Panc1 (cell line): ENCODE results near the gene BORCS8. TPM values are rescaled to one million over a fixed set of nuclear protein-coding genes. Genes with fewer than 3 reads are reported as not detected.

Experiments used
- ATAC-seq: fragments of 200-7000 bp; cut with Tn5 transposase; 2 replicates; pipeline ENCODE4 v1.9.1; 2020; ENCODE audit warnings: mild to moderate bottlenecking, moderate library complexity
- BruUV-seq: library from RNA; stranded (reverse); fragments of 400-500 nt; replicated peaks from 2 replicates; lab custom pipeline; 2021; lab: Mats Ljungman, UMichigan
- CTCF ChIA-PET: fragments of 300-600 bp; sonication (Branson Sonifier 250); formaldehyde crosslinking; loops from one replicate; lab custom pipeline; 2022; ENCODE audit warnings: antibody characterized with exemption; lab: Charles Lee
- POLR2A ChIA-PET: fragments of 300-600 bp; sonication (Branson Sonifier 250); formaldehyde crosslinking; loops from one replicate; lab custom pipeline; 2022; ENCODE audit warnings: antibody characterized with exemption; lab: Charles Lee
- DNase-seq: peaks from one replicate; pipeline ENCODE4 v3.0.0-alpha.2; 2010; ENCODE audit warnings: low read depth, low spot score
- H3K27ac ChIP-seq: 2 replicates; pipeline ENCODE4 v1.5.1; 2011; ENCODE audit warnings: mild to moderate bottlenecking, low read length, inconsistent platforms
- H3K27me3 ChIP-seq: fragments of 200-500 bp; sonication (Bioruptor generic); 2 replicates; pipeline ENCODE4 v1.6.0; 2014; ENCODE audit warnings: low read length, inconsistent platforms; ENCODE audit not compliant: control insufficient read depth, insufficient read depth
- H3K36me3 ChIP-seq: fragments of 200-500 bp; sonication (Bioruptor generic); 2 replicates; pipeline ENCODE4 v1.5.1; 2014; ENCODE audit warnings: inconsistent platforms, mild to moderate bottlenecking, low read length, moderate library complexity; ENCODE audit not compliant: control insufficient read depth, insufficient read depth
- H3K4me1 ChIP-seq: 2 replicates; pipeline ENCODE4 v1.5.1; 2011; ENCODE audit warnings: inconsistent platforms, mild to moderate bottlenecking, low read length, moderate library complexity; ENCODE audit not compliant: control insufficient read depth, insufficient read depth
- H3K4me3 ChIP-seq, 2 experiments: 2 replicates each; pipeline ENCODE4 v1.5.1; 2011 to 2012; ENCODE audit warnings: low read depth in 2 of 2, low read length in 2 of 2, mild to moderate bottlenecking in 2 of 2, inconsistent platforms in 1 of 2, moderate library complexity in 1 of 2
- H3K9me3 ChIP-seq: fragments of 200-500 bp; sonication (Bioruptor generic); 2 replicates; pipeline ENCODE4 v1.5.1; 2014; ENCODE audit warnings: low read depth, mild to moderate bottlenecking, inconsistent platforms, low read length, moderate library complexity; ENCODE audit not compliant: control insufficient read depth, insufficient read depth
- CTCF ChIP-seq: fragments of 450-650 bp; IDR thresholded peaks from 2 replicates; pipeline ENCODE4 v1.5.1; 2017; ENCODE audit warnings: mild to moderate bottlenecking
- POLR2AphosphoS5 ChIP-seq: IDR thresholded peaks from 2 replicates; pipeline ENCODE4 v1.6.1; 2012; ENCODE audit warnings: mild to moderate bottlenecking, low read depth, low read length, moderate library complexity
- REST ChIP-seq, 2 experiments: IDR thresholded peaks; 2 replicates each; pipeline ENCODE4 v1.6.1; 2011 to 2012; ENCODE audit warnings: low read depth in 2 of 2, control low read depth in 1 of 2, low read length in 1 of 2, mild to moderate bottlenecking in 1 of 2, moderate library complexity in 1 of 2; ENCODE audit not compliant: insufficient read depth in 1 of 2
- SIN3A ChIP-seq: IDR thresholded peaks from 2 replicates; pipeline ENCODE4 v1.6.1; 2012; ENCODE audit warnings: low read depth, mild to moderate bottlenecking, low read length, moderate library complexity, borderline replicate concordance; ENCODE audit not compliant: insufficient read depth
- TCF7L2 ChIP-seq: IDR thresholded peaks from 2 replicates; pipeline ENCODE4 v1.6.1; 2011; ENCODE audit warnings: mild to moderate bottlenecking, low read depth, low read length, inconsistent platforms
- in situ Hi-C: cut with HindIII; loops from 2 replicates; pipeline ENCODE4 v1.10.0; 2016; ENCODE audit warnings: low sequenced_read_pairs, low pct_unique_long_range_greater_than_20kb
- intact Hi-C: fragments of 100-400 bp; cut with micrococcal nuclease; formaldehyde crosslinking; loops from one replicate; pipeline ENCODE4 v1.10.0; 2022; ENCODE audit not compliant: unreplicated experiment
- total RNA-seq: library from RNA; stranded (reverse); gene quantifications from one replicate; pipeline ENCODE4 v1.2.1, GENCODE V29; 2021; ENCODE audit not compliant: unreplicated experiment

Gene BORCS8
- total RNA-seq, 1 experiment from 2014 or later, result 37.8 TPM

- Histone ChIP-seq H3K36me3 (peaks cover 5% of the 10 kb centered on the region; the same call in 1 of the 2 replicates), H3K27me3 (no peaks in the 10 kb centered on the region), H3K4me1 (no peaks in the 10 kb centered on the region; the same call in 1 of the 2 replicates), H3K9me3 (no peaks in the 10 kb centered on the region), H3K27ac (no peak overlapping the region), H3K4me3 (no peak overlapping the region)
- POLR2A ChIA-PET, result no interaction called here
- DNase-seq, result no peak
- intact Hi-C loops, result loop anchor here (10.0 kb wide), 1 partner anchor 75 kb away; the partner anchor contains the start of gene SLC25A42
- CTCF ChIA-PET, result no interaction called here
- no peak for ATAC-seq
- in situ Hi-C loops, result no loop called here
- BruUV-seq, result no TSS peak
- TF ChIP-seq CTCF (peak; percentile 3), SIN3A (no peak)
Measured at GRCh38 chr19:19139876-19140229, 52.1 kb downstream of the BORCS8 start.

- no peak for TF ChIP-seq CTCF
- no peak for TF ChIP-seq SIN3A
- TF ChIP-seq POLR2AphosphoS5, result peak; percentile 48; the same call in 1 of the 2 replicates
- peak; percentile 96 for TF ChIP-seq TCF7L2
- Histone ChIP-seq H3K36me3 (peaks cover 5% of the 10 kb centered on the region; the same call in 1 of the 2 replicates), H3K9me3 (no peaks in the 10 kb centered on the region), H3K27ac (peak within 1 kb of the TSS; percentile 88), H3K4me1 (no peaks in the 10 kb centered on the region; the same call in 1 of the 2 replicates), H3K4me3 (peak within 1 kb of the TSS; percentile 83 to 86), H3K27me3 (no peaks in the 10 kb centered on the region)
- no TSS peak for BruUV-seq
- CTCF ChIA-PET, result no interaction called here
- in situ Hi-C loops, result no loop called here
- DNase-seq (peak; percentile 92), ATAC-seq (peak; percentile 100)
- intact Hi-C loops, result loop anchor here (10.0 kb wide), 1 partner anchor 74 kb away; the partner anchor contains the start of gene SLC25A42
- POLR2A ChIA-PET, result no interaction called here
Measured at GRCh38 chr19:19138109-19138981, 53.6 kb downstream of the BORCS8 start, which contains the start of gene TMEM161A. TMEM161A (minus strand) TSS chr19:19138478; CDS start chr19:19138428, 50 bp downstream.

- intact Hi-C loops, result loop anchor here (10.0 kb wide), 1 partner anchor 73 kb away; the partner anchor contains the start of gene SLC25A42
- no peaks in the 10 kb centered on the region for H3K9me3 ChIP-seq
- TF ChIP-seq REST (IDR thresholded peaks at IDR 0.05; ENCODE audit: insufficient read depth in 1 of 2, low read depth in 2 of 2, low read length in 1 of 2) (no peak), CTCF (no peak), TCF7L2 (no peak), SIN3A (no peak), POLR2AphosphoS5 (no peak)
- peaks cover 5% of the 10 kb centered on the region; the same call in 1 of the 2 replicates for H3K36me3 ChIP-seq
- H3K27me3 ChIP-seq, result no peaks in the 10 kb centered on the region
- peak overlapping the region; percentile 83 to 86 for H3K4me3 ChIP-seq
- ATAC-seq (no peak), DNase-seq (no peak)
- ChIA-PET POLR2A (no interaction called here), CTCF (no interaction called here)
- H3K27ac ChIP-seq, result peak overlapping the region; percentile 88
- no peaks in the 10 kb centered on the region; the same call in 1 of the 2 replicates for H3K4me1 ChIP-seq
- no TSS peak for BruUV-seq
- in situ Hi-C loops, result no loop called here
Measured at GRCh38 chr19:19137556-19138108, 54.3 kb downstream of the BORCS8 start.
